GM21515 (cell line): Measurements from ENCODE around the gene LIN7A.

Experiments used
- ATAC-seq: cut with Tn5 transposase; IDR thresholded peaks from one replicate; pipeline ENCODE4 v1.9.1; 2021; ENCODE audit not compliant: unreplicated experiment

LIN7A gene

GRCh38 chr12:80861641-80862378, 75.9 kb downstream of the LIN7A start:
- ATAC-seq, result no peak

GRCh38 chr12:80860928-80861327, 76.8 kb downstream of the LIN7A start:
- no peak for ATAC-seq

GRCh38 chr12:80860206-80860605, 77.5 kb downstream of the LIN7A start:
- no peak for ATAC-seq

GRCh38 chr12:80858356-80858755, 79.4 kb downstream of the LIN7A start:
- no peak for ATAC-seq

GRCh38 chr12:80857311-80857710, 80.4 kb downstream of the LIN7A start:
- no peak for ATAC-seq

GRCh38 chr12:80849337-80849736, 88.4 kb downstream of the LIN7A start:
- ATAC-seq, result no peak

GRCh38 chr12:80848858-80849257, 88.9 kb downstream of the LIN7A start:
- no peak for ATAC-seq

GRCh38 chr12:80847575-80847974, 90.2 kb downstream of the LIN7A start:
- ATAC-seq, result no peak

- no peak for ATAC-seq
Measured at GRCh38 chr12:80846952-80847351, 90.8 kb downstream of the LIN7A start.

GRCh38 chr12:80845639-80846038, 92.1 kb downstream of the LIN7A start:
- no peak for ATAC-seq

- ATAC-seq, result no peak
Measured at GRCh38 chr12:80843969-80844368, 93.8 kb downstream of the LIN7A start.

GRCh38 chr12:80838708-80839107, 99.0 kb downstream of the LIN7A start:
- ATAC-seq, result peak; percentile 60

- ATAC-seq, result peak; percentile 23
Measured at GRCh38 chr12:80838024-80838658, 99.6 kb downstream of the LIN7A start.

GRCh38 chr12:80837342-80837978, 100.3 kb downstream of the LIN7A start:
- peak; percentile 44 for ATAC-seq

GRCh38 chr12:80834724-80835123, 103.0 kb downstream of the LIN7A start:
- no peak for ATAC-seq

- ATAC-seq, result no peak
Measured at GRCh38 chr12:80830533-80831088, 107.1 kb downstream of the LIN7A start.

GRCh38 chr12:80829767-80830166, 108.0 kb downstream of the LIN7A start:
- ATAC-seq, result no peak

GRCh38 chr12:80825506-80825905, 112.2 kb downstream of the LIN7A start:
- no peak for ATAC-seq

- ATAC-seq, result no peak
Measured at GRCh38 chr12:80823393-80823792, 114.3 kb downstream of the LIN7A start.

GRCh38 chr12:80821513-80822000, 116.2 kb downstream of the LIN7A start:
- peak; percentile 65 for ATAC-seq

GRCh38 chr12:80818878-80819277, 118.9 kb downstream of the LIN7A start:
- no peak for ATAC-seq

GRCh38 chr12:80815351-80815750, 122.4 kb downstream of the LIN7A start:
- ATAC-seq, result no peak
